Measurements from ENCODE around the gene SOX6.

DNA sequence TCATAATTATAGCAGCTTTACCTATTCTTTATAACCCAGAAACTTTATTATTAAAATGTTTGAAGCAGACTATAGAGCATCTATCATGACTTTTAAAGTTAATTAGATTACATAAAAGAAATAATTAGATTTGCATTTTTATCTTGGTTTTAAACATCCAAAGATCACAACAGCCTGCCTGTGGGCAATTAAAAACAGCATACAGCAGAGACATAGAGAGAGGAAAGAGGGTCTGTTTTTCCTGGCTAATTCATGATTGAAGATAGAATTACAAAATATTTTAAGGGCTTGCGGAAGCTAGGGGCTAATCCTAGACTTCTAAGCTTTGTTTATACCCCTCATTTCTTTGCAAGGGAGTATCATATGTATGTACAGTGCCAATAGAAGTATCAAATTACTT lies 178.1 kb downstream of the SOX6 start:
- TF ChIP-seq, protein P1, sequence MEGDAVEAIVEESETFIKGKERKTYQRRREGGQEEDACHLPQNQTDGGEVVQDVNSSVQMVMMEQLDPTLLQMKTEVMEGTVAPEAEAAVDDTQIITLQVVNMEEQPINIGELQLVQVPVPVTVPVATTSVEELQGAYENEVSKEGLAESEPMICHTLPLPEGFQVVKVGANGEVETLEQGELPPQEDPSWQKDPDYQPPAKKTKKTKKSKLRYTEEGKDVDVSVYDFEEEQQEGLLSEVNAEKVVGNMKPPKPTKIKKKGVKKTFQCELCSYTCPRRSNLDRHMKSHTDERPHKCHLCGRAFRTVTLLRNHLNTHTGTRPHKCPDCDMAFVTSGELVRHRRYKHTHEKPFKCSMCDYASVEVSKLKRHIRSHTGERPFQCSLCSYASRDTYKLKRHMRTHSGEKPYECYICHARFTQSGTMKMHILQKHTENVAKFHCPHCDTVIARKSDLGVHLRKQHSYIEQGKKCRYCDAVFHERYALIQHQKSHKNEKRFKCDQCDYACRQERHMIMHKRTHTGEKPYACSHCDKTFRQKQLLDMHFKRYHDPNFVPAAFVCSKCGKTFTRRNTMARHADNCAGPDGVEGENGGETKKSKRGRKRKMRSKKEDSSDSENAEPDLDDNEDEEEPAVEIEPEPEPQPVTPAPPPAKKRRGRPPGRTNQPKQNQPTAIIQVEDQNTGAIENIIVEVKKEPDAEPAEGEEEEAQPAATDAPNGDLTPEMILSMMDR (IDR thresholded peaks at IDR 0.05): no peak
- TF ChIP-seq POLR2A (IDR thresholded peaks at IDR 0.05): no peak
